ENCODE data around the gene CTNND2.

CTNND2 gene

DNA sequence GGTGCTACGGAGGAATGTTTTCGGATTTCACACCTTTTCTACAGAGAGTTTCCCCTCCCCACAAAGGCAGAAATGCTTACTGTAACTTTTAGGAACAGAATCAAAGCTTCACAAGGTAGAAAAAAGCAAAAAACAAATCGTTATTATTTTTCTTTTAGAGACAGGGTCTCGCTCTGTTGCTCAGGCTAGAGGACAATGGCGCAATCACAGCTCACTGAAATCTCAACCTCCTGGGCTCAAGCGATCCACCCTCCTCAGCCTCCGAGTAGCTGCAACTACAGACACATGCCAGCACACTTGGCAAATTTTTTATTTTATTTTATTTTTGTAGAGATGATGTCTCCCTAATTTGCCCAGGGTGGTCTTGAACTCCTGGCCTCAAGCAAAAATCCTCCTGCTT is 394.5 kb downstream of the CTNND2 start:
- no peak for DNase-seq

DNA sequence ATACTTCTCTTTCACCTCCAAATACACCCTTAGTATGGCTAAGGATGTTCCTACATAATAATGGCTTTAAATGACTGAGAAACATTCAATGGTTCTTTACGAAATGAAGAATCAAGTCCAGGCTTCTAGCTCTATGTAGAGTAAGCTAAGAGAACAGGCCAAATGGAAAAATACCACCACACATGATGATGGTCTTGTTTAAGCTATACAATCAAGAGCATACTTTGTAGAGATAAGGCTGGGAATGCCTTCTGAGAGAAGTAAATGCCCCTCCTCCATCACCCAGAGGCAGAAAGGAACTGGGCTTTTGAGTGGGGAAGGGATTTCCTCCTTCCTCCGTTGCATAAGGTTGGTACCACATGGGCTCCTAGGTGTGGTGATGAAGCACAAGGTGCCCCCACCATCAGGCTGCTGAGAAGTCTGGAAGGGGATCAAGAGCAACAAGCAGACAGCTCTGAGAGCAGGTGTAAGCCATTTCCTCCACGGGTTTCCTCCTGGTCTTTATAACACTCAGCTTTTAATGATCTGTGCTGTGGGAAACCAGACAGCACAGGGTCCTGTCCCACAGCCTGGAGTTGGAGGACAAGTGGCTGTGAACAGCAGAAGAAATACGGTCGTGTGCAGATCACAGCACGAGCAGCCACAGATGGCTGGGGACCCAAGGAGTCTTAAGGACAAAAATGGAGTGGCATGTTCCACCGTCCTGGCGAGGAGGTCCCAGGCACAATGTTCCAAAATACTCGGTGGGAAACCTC is 396.9 kb downstream of the CTNND2 start:
- no peak for DNase-seq

DNA sequence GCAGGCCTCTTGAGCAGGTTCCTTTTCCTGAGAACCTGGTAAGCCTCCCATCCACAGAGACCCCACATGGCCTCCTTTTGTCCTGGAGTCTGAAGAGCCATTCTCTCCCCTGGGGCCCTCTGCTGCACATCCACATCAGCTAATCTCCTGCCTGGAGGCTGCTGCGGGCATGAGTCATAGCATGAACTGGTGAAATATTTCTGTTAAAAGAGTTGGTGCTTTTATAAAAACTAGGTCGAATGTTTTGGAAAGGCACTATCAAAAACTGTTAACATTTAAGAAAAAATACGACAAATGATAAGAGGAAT is 399.4 kb downstream of the CTNND2 start:
- no peak for DNase-seq

DNA sequence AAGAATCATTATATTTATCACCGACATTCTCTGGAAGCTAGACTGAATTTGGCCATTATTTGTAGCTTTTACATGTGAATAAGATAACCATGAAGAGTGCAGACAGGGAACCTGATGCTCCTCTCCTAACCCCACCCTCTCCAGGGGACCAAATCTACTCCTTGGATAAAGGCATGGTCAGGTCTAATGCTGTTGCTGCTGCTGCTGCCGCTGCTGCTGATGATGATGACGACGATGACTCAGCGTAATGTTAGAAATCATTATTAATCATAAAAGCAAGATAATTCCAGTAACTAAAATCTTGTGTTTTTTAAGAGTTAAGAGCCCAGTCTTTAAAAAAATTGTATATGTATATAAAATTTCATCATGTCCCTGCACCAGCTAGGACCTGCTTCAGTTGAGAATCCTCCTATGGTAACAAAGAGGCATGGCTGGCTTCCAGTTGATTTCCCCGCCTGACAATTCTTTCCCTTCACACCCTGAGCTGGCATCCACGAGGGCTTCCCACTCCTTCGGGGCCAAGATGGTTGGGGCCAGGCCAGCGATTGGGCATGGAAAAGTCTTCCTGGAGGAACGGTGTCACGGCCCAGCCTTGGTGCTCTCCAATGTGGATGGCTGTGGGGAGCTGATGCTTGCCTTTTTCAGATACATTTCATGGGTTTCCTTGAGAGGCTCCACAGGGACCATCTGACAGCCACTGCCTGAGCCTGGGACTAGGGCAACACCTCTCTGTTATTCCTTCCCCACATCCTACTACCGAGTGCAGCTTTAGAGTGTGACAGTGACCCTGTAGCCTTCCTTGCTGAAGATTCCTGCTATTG is 400.0 kb downstream of the CTNND2 start:
- no peak for DNase-seq

DNA sequence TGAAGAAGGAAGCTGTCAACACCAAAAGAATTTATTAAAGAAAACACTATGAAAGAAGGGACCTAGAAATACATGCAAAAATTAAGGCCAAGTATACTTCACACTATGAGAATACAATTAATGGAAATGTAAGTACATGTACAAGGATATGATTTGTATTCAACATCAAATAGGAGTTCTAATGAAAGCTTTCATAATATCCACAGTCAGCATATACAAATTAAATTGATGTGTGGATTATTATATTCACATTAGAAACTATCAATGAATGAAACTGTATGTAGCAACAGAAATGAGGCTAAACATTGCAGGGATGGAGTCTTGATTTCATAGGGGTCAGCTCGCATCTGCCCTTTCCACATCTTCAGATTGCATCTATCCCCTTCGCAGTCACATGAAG is 401.5 kb downstream of the CTNND2 start:
- DNase-seq: no peak

DNA sequence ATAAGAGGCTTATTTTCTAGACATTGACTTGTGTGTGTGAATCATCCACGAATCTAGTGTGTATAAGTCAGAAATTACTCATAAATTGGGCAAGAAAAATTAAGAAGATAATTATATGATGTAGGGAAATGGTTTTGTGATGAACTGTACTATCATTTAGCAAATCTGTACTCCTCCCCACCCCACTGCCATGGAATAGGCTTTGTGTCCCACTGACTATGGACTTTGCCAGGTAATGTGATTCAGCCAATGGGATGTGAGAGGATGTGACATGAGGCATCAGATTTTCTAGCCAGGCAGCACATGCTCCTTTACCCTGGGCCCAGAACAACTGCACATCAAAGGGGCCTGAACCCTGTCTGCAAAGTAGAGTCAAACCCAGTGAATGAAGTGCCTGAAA is 406.6 kb downstream of the CTNND2 start:
- DNase-seq: no peak

DNA sequence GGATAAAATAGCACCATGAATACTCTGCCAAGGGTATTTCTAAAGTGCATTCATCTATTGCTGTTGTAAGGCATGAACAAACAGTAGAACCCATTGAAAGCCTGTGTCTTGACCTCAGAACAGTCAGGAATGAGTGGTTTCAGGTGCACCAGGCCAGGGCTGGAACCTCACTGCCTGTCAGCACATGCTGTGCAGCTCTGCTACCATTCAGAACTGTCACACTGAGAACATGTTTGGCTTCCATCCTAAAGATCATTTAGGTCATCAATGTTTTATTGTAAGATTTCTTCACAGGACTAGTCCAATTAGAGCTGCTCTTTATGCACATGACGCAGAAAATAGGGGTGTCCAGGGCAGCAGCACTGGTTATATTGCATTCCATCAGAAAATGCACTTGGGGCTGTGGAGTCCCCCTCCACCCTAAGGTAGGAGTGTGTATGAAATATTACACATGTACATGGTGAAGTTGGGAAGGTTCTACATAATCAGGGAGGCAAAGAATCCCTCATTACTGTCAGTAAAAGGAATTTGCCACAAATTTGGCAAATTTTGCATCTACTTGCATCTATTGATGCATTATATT is 408.0 kb downstream of the CTNND2 start:
- no peak for DNase-seq

DNA sequence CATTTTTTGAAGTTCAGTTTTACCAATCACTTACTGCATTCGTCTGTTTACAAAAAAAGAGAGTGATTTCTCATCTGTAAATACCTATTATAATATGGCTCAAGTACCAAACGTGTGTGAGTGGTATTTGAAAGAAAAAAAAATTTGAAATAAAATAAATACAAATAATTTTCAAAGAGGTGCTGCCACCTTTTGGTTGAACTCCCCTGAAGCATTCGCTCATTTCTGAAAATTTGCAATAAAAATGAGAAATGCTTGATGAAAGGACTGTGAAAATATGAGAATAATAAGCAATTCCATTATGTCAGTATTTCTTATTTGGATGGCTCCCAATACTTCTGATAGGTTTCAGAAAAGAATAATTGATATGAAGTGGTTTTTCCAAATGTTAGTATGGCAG is 409.9 kb downstream of the CTNND2 start:
- no peak for DNase-seq

DNA sequence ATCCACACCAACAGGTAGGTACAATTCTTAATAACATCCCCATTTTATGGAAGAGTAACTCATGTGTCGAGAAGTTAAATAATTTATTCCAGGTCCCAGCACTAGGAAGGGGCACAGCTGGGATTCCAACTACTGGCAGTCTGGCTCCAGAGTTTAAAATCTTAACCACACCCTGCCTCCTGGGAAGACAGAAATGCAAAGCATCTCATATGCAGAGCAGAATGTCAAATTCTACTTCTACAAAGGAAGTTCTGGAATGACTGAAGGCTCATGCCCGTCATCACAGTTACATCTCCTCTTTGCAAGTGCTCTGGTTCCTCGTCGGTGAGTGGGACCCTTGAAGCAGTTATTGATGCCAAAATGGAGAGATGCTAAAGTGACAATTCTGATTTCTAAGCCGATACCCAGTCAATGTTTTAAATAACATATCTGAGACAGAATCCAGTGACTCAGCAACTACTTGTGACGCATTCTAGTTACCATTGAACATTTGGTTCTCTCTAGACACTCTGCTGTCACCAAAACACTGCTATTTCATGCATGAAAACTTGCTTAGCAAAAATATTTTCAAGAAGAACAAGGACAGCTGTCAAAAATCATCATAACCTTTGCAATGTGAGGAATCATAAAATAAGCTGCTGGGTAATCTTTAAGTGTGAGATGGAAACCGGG is 412.7 kb downstream of the CTNND2 start:
- no peak for DNase-seq

DNA sequence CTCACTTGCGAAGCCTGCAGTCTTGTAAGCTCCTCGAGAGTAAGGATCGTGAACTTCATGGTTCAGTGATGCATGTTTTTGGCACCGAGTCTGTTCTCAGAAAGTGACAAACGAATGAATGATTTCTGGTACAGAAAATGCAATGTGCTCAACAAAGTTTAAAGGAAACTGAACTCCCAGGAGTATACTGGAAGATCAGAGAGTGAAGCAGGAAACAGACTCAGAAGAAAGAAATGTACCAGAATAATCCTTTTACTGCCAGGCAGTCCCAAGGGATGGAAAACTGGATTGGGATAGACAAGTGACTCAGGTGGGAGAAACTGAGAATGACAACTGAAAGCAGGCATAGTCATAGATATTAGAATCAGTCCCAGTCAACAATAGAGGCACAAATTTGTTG is 420.6 kb downstream of the CTNND2 start:
- no peak for DNase-seq

DNA sequence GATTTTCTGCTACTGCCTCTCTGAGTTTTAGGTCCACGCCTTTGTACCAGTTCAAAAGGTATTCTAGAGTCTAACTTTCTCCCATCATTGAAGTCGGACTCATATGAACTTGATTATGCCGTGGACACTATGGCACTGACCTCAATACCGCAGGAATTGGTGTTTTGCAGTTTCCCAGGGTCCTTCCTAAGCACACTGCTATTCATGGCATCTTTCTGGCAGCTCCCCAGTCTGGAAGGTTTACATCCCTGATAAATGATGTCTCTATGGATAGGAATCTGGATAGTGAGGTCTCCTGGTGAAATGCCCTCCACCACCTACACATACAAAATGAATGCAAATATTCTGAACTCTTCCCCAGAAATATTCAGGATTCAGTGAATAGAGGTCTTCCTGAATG is 422.2 kb downstream of the CTNND2 start:
- no peak for DNase-seq

DNA sequence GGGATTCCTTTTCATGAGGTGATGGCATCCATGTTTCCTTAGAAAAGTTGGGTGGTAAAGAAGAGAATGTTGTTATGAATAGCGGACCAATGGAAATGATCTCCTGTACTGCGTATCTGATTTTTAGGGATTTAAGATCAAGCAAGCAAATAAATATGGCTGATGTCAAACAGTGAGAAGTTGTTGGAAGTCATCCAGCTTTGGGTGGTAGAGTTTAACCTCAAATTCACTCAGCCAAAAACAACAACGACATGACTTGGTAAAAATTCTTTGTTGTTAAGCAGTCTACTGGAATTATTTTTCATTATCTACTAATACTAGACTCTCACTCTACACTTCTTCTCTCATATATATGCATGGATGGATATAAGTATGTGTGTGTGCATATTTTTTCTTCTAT is 426.5 kb downstream of the CTNND2 start:
- no peak for DNase-seq

DNA sequence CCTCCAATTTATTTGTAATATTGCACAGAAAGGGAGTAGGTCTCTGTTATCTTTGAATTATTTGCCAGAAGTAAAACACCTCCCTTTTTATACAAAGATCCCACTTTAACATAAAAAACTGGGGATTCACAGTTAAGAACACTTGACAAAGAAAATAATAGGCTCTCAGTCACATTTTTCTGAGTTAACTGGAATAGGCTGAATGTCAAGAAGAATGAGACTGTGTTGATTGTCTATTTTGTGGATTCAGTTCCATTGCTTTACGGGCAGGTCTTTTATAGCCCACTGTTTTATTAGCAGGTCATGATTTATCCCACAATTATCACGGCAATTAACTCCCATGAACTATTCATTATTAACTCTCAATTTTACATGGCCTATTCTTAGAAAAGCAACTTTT is 427.4 kb downstream of the CTNND2 start:
- peak; percentile 32 for DNase-seq

DNA sequence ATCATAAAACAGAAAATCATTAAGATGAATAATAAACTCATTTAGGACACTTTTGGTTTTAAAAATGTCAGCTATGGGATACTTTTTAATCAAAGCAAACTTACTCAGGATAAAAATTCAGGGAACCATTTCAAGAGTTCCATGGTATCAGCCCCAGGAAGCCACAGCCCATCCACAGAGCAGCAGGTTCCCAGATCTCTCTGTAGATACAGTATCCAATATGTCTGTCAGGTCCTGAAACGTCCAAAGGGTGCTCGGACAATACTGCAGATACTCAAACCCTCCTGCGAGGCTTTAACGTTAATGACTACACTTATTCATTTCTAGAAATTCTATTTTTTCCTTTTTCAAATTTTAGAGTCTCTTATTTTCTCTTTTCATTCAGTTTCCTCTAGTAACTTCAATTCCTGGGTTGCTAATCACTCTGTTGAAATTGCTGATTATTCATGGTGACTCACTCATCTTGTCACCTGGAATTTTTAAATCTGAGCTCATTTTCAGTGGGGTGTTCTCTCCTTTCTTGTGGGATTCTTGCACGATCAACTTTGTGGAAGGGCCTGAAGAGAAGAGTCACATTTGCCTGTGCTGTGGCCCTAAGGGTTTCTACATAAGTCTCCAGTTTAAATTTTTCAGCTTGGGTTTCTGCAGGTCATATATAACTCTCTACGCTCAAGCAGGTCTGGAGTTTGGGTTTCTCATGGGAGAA is 435.8 kb downstream of the CTNND2 start:
- DNase-seq: no peak

DNA sequence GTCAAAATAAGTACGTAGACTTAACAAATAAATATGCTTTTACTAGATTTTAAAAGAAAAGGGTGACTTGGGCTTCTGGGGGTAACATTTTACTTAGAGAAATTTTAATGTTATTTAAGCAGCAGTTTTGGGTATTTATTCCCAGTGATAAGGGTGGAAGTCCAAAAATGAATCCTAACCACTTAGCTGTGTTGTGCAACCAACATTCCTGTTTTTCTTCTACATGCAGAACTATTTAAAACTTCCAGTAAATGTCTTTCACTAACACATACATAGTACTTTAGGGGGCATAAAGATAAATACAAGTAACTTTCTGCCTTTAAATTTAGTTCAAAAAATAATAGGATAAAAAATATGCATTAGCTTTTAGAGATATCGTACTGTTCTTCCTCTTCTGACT is 436.7 kb downstream of the CTNND2 start:
- no peak for DNase-seq

DNA sequence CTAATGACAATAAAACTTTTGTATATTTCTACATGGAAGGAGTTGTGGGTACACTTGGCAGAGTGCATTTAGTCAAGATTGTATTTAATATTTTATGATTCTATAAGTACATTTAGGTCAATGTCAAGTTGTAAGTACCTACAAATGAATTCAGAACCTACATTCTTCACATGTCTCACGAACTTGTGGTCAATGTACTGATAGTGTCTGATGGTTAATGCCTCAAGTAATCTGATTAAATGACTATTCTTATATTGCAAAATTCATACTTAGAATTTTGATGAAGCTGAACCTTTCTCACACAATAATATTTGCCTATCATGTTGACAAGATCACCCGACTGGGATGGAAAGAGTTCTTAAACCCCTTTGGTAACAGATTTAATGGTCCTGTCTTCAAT is 444.5 kb downstream of the CTNND2 start:
- no peak for DNase-seq

DNA sequence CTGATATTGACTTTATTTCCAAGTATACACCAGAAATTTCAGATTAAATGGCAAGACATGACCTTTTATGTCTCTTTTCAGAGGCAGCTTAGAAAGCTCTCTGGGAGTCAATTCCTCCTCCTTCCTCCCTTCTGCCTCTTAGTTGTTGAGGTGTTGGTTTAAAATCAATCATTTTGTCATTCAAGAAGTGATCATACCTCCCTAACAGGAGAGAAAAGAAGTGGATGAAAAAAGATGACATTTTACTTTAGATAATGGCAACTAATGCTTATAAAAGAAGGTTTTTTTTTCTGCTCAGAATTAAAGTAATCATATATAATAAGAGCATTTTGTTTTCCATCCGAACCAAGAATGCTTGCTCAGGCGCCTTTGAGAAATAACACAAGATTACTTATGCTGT is 448.7 kb downstream of the CTNND2 start:
- peak; percentile 85 for DNase-seq

DNA sequence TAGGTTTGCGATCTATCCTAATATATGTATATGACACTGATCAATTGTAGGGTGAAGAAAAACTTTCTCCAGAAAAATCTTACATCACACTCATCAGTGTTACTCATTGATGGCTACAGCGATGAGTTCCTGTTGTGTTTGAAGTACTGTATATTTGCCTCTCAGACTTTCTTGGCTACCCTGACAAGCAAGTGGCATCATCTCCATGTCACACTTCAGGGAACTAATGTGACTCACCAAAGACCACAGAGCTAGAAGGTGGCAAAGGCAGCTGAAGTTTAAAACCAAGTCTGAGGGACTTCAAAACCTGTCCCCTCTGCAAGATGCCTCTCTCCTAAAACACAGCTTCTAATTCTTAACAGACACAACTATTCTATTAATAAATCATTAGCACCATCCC is 451.4 kb downstream of the CTNND2 start:
- DNase-seq: no peak

DNA sequence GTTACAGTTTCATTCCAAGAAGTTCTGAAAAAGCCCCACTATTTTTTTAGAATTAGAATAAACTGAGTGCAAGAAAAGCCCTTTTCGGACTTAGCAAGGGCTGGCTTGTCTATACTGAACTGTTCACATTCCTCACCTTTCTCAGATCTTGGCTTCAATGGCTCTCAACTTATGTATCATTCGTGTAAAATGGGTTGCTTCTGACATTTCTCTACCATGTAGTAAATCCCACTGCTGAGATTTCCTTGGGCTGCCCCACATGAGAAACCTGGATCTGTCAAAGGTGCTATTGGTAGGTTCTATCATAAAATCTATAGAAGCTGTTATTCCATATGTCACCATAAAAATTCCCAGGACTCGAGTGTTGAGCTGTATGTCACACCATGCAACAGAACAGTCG is 454.3 kb downstream of the CTNND2 start:
- DNase-seq: no peak

DNA sequence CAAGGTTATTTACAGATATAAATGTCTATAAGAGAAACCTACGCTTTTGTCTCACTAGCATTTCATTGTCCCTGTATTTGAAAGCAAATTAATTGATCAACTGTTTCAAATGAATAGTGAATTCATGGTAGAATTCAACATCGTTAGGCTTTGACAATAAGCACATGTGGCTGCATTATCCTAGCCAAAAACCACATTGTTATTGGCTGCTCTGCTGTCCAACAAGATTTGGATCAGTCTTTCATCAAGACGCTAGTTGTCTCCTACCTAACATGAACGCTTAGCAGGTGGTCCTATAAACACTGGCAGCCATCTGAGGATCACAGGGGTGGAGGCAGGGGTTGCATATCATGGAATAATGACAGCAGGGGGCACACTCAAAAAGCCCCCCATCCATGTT is 455.0 kb downstream of the CTNND2 start:
- DNase-seq: no peak

DNA sequence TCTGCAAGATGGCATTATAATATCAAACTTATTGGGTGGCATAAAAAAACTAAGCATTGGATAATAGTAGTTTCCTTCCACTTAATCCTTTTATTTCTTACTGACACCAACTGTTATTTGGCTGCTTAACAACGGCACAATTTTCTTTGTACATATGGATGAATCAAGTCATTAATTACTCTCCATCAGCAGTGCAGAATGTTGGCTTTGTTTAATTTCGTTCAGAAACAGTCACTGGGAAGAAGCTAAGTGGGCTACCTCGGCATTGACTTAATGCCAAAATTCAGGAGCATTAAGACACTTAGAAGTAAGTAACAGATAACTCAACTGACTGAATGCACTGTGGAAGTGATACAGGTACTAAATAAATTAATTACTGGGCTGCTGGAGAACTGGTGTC is 460.4 kb downstream of the CTNND2 start:
- DNase-seq: no peak

DNA sequence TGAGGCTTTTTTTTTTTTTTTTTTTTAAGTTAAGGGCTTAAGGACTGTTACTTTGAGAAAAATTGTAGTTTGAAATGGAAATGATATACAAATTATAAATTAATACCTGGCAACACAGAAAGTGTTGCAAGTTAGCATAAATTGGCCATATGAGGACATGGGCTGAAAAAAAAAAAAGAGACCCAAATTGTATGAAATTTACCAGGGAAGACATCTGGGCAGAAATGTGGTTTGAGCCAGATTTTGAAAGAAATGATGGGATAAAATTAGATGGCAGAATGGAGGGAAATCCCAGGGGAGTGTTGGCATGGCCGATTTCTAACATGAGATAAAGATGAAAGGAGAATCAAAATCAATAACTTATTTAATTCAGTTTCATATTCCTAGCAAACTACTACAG is 472.1 kb downstream of the CTNND2 start:
- DNase-seq: no peak

DNA sequence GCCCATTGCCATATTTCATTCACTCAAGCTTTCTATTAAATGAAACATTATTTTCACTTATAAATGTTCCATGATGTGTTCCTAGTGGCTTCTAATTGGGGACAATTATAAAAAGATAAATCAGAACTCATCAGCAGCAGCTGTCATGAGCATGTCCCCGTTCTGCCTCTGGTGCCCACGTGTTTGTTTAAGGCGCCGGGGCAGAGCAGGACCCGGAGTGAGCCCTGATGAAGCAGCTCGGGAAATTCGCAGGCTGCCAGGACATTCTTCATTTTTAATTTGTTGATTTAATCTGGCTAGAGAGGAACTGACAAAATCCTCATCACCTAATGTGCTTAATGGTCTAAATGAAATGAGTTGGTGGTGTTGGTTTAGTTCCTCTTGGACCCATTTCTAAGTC is 475.0 kb downstream of the CTNND2 start:
- DNase-seq: no peak
